ENCODE measurements around the gene TUBA4B. TPM values are rescaled to one million over a fixed set of nuclear protein-coding genes. Genes with fewer than 3 reads are reported as not detected.

TUBA4B gene
- 1 to 10 TPM in 5 of 6 donors, under 1 TPM in 1; 0.26 to 8.9 (median 3.1) TPM for total RNA-seq

- peaks cover 2 to 23% (median 9%) of the 10 kb centered on the region in 4 donors for H3K36me3 ChIP-seq
- DNase-seq (peak; percentile 58 to 87), ATAC-seq (ENCODE audit: low FRiP score in 2 of 2) (peak; percentile 16 to 25)
- H3K27ac ChIP-seq, result peak within 1 kb of the TSS; percentile 70 to 96 (median 93)
- 0 to 2% methylated on average over 3 to 42 of the region's 49 CpGs for WGBS, 2 donors
- TF ChIP-seq POLR2A (IDR thresholded peaks at IDR 0.05) (no peak), POLR2AphosphoS5 (IDR thresholded peaks at IDR 0.05) (peak in 1 of 2 donors; percentile 27)
- H3K4me1 ChIP-seq, result peaks cover 52 to 71% (median 59%) of the 10 kb centered on the region in 4 donors
- no peaks in the 10 kb centered on the region for H3K9me3 ChIP-seq
- H3K27me3 ChIP-seq, result no peaks in the 10 kb centered on the region
- H3K4me3 ChIP-seq, result peak within 1 kb of the TSS; percentile 59 to 83 (median 70)
Measured at GRCh38 chr2:219252900-219253752, at the start of gene TUBA4B. TUBA4B (plus strand) TSS chr2:219253243; CDS start chr2:219253408, 165 bp downstream.

DNA sequence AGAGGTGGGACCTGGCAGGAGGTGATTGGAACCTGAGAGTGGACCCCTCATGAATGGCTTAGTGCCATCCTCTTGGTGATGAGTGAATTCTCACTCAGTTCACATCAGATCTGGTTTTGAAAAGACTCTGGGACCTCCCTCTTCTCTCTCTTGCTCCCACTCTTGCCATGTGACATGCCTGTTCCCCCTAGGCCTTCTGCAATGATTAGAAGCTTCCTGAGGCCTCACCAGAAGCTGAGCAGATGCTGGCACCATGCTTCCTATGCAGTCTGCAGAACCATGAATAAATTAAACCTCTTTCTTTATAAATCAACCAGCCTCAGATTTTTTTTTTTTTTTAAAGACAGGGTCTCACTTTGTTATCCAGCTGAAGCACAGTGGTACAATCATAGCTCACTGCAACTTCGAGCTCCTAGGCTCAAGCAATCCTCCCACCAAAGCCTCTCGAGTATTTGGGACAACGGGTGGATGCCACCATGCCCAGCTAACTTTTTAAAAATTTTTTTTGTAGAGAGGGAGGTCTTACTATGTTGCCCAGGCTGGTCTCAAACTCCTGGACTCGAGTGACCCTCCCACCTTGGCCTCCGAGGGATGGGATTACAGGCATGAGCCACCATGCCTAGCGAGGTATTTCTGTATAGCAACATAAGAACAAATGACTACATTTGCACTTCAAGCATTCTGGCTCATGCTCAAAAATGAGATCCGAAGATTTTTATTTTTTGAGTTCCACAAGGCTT lies 48.4 kb upstream of the TUBA4B start:
- Histone ChIP-seq H3K4me1 (peaks cover 17 to 23% (median 20%) of the 10 kb centered on the region in 4 donors), H3K27ac (no peak overlapping the region), H3K4me3 (no peak overlapping the region), H3K27me3 (no peaks in the 10 kb centered on the region), H3K9me3 (no peaks in the 10 kb centered on the region), H3K36me3 (peaks cover 0 to 17% (median 13%) of the 10 kb centered on the region in 4 donors)
- TF ChIP-seq EP300 (IDR thresholded peaks at IDR 0.05) (no peak), POLR2AphosphoS5 (IDR thresholded peaks at IDR 0.05) (no peak), POLR2A (IDR thresholded peaks at IDR 0.05) (no peak), CTCF (IDR thresholded peaks at IDR 0.05) (no peak)
- 93 to 94% methylated on average over 7 of the region's 7 CpGs for WGBS, 2 donors
- no peak for ATAC-seq (ENCODE audit: low FRiP score in 2 of 2)
- no peak for DNase-seq

DNA sequence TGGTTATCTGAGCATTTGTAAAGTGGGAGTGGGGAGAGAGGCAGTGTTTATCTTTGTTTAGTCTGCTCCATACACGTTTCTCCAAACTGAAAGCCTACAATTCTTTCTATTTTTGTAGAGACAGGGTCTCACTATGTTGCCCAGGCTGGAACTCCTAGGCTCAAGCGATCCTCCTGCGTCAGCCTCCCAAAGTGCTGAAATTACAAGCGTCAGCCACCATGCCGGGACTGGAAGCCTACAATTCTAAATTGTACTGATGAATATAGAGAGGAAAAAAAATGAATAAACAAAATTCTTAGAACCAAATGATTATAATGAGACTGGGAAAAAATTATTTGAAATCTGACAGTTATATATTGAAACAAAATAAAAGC lies 47.9 kb upstream of the TUBA4B start:
- no peak for DNase-seq
- ATAC-seq (ENCODE audit: low FRiP score in 2 of 2), result no peak
- TF ChIP-seq POLR2AphosphoS5 (IDR thresholded peaks at IDR 0.05), result no peak
- TF ChIP-seq POLR2A (IDR thresholded peaks at IDR 0.05), result no peak
- Histone ChIP-seq H3K4me1 (peaks cover 17 to 23% (median 20%) of the 10 kb centered on the region in 4 donors), H3K9me3 (no peaks in the 10 kb centered on the region), H3K4me3 (no peak overlapping the region), H3K27me3 (no peaks in the 10 kb centered on the region), H3K36me3 (peaks cover 0 to 23% (median 14%) of the 10 kb centered on the region in 4 donors), H3K27ac (no peak overlapping the region)
- 84 to 87% methylated on average over 5 of the region's 5 CpGs for WGBS, 2 donors

- DNase-seq (no peak), ATAC-seq (ENCODE audit: low FRiP score in 2 of 2) (no peak)
- H3K27me3 ChIP-seq, result no peaks in the 10 kb centered on the region
- TF ChIP-seq POLR2A (IDR thresholded peaks at IDR 0.05) (no peak), POLR2AphosphoS5 (IDR thresholded peaks at IDR 0.05) (no peak), CTCF (IDR thresholded peaks at IDR 0.05) (no peak), EP300 (IDR thresholded peaks at IDR 0.05) (no peak)
- no peaks in the 10 kb centered on the region for H3K9me3 ChIP-seq
- peaks cover 17 to 23% (median 20%) of the 10 kb centered on the region in 4 donors for H3K4me1 ChIP-seq
- peaks cover 0 to 30% (median 18%) of the 10 kb centered on the region in 4 donors for H3K36me3 ChIP-seq
- 11 to 21% methylated on average over 7 of the region's 7 CpGs for whole genome bisulfite sequencing, 2 donors
- H3K27ac ChIP-seq, result peak overlapping the region; percentile 91 to 98 (median 96)
- H3K4me3 ChIP-seq, result peak overlapping the region in 3 of 4 donors; percentile 73 to 95 (median 80)
Measured at GRCh38 chr2:219205981-219206327, 47.1 kb upstream of the TUBA4B start.

- Histone ChIP-seq H3K27me3 (no peaks in the 10 kb centered on the region), H3K27ac (peak within 1 kb of the TSS; percentile 91 to 98 (median 96)), H3K4me1 (peaks cover 17 to 23% (median 20%) of the 10 kb centered on the region in 4 donors), H3K9me3 (no peaks in the 10 kb centered on the region), H3K4me3 (peak within 1 kb of the TSS; percentile 73 to 97 (median 88)), H3K36me3 (peaks cover 0 to 34% (median 19%) of the 10 kb centered on the region in 4 donors)
- WGBS, 2 donors, result 0 to 1% methylated on average over 28 to 57 of the region's 76 CpGs
- ATAC-seq (ENCODE audit: low FRiP score in 2 of 2) (peak; percentile 96 to 99), DNase-seq (peak; percentile 97 to 99)
- TF ChIP-seq POLR2A (IDR thresholded peaks at IDR 0.05) (peak in 3 of 4 donors; percentile 70 to 98 (median 97)), POLR2AphosphoS5 (IDR thresholded peaks at IDR 0.05) (peak; percentile 92 to 98), CTCF (IDR thresholded peaks at IDR 0.05) (peak; percentile 11 to 74 (median 48)), EP300 (IDR thresholded peaks at IDR 0.05) (no peak)
Measured at GRCh38 chr2:219206328-219207133, 46.5 kb upstream of the TUBA4B start, which contains the start of gene ZFAND2B. ZFAND2B (plus strand) TSS chr2:219206782; CDS start chr2:219206988, 206 bp downstream.

Data from upper lobe of left lung (tissue), 6 donors.